Neuronal stem cell (in vitro differentiated cells): ENCODE measurements around the gene BEND5.

Experiments used
- DNase-seq: peaks from one replicate; pipeline ENCODE4 v3.0.0-alpha.2; 2013; ENCODE audit warnings: low spot score
- H2AFZ ChIP-seq: one replicate; pipeline ENCODE4 v1.6.1; 2013; ENCODE audit warnings: mild to moderate bottlenecking, low read length, inconsistent platforms
- H2AK5ac ChIP-seq: 2 replicates; pipeline ENCODE4 v1.6.1; 2013; ENCODE audit warnings: low read depth, mild to moderate bottlenecking, inconsistent platforms, low read length, moderate library complexity, mixed read lengths
- H2BK120ac ChIP-seq: 2 replicates; pipeline ENCODE4 v1.6.1; 2013; ENCODE audit warnings: low read depth, mild to moderate bottlenecking, inconsistent platforms, low read length, moderate library complexity, mixed read lengths
- H2BK12ac ChIP-seq: one replicate; pipeline ENCODE4 v1.6.1; 2013; ENCODE audit warnings: low read length, inconsistent platforms
- H2BK15ac ChIP-seq: 2 replicates; pipeline ENCODE4 v1.6.1; 2013; ENCODE audit warnings: mild to moderate bottlenecking, low read length, inconsistent platforms, mixed read lengths
- H2BK5ac ChIP-seq: one replicate; pipeline ENCODE4 v1.6.1; 2013; ENCODE audit warnings: inconsistent platforms, mild to moderate bottlenecking, low read length, moderate library complexity
- H3K14ac ChIP-seq: one replicate; pipeline ENCODE4 v1.6.1; 2013; ENCODE audit warnings: low read length, inconsistent platforms
- H3K18ac ChIP-seq: 2 replicates; pipeline ENCODE4 v1.6.1; 2013; ENCODE audit warnings: low read length, inconsistent platforms
- H3K23ac ChIP-seq: 2 replicates; pipeline ENCODE4 v1.6.1; 2013; ENCODE audit warnings: low read depth, mild to moderate bottlenecking, mixed read lengths, low read length, inconsistent platforms; ENCODE audit not compliant: poor library complexity
- H3K27ac ChIP-seq: replicated peaks from 3 replicates; pipeline ENCODE4 v1.5.1; 2013; ENCODE audit warnings: low read length, inconsistent platforms
- H3K27me3 ChIP-seq, 3 experiments: 2 replicates each; pipeline ENCODE4 v1.6.1; 2013; ENCODE audit warnings: low read length in 3 of 3, mild to moderate bottlenecking in 2 of 3, inconsistent platforms in 1 of 3, low read depth in 1 of 3, mixed read lengths in 1 of 3, moderate library complexity in 1 of 3; ENCODE audit not compliant: control insufficient read depth in 3 of 3, insufficient read depth in 3 of 3
- H3K36me3 ChIP-seq, 2 donors: replicated peaks in 1 of 2; 2 replicates each; pipeline ENCODE4 v1.6.1; 2013; ENCODE audit warnings: low read length in 2 of 2; ENCODE audit not compliant: control insufficient read depth in 2 of 2, insufficient read depth in 2 of 2
- H3K4ac ChIP-seq: 2 replicates; pipeline ENCODE4 v1.6.1; 2013; ENCODE audit warnings: inconsistent platforms, mild to moderate bottlenecking, low read length, moderate library complexity
- H3K4me1 ChIP-seq, 2 donors: 1 replicate in 1 of 2; 2 replicates in 1 of 2; pipeline ENCODE4 v1.6.1; 2013; ENCODE audit warnings: low read length in 2 of 2, low read depth in 1 of 2; ENCODE audit not compliant: control insufficient read depth in 2 of 2, insufficient read depth in 1 of 2
- H3K4me2 ChIP-seq: one replicate; pipeline ENCODE4 v1.6.1; 2013; ENCODE audit warnings: mild to moderate bottlenecking, low read length, inconsistent platforms; ENCODE audit not compliant: insufficient read depth, poor library complexity, severe bottlenecking
- H3K4me3 ChIP-seq, 2 donors: 2 replicates each; pipeline ENCODE4 v1.5.1; 2013; ENCODE audit warnings: low read length in 2 of 2, mild to moderate bottlenecking in 2 of 2, inconsistent platforms in 1 of 2, moderate library complexity in 1 of 2
- H3K79me1 ChIP-seq: one replicate; pipeline ENCODE4 v1.6.1; 2013; ENCODE audit warnings: low read depth, mild to moderate bottlenecking, inconsistent platforms, low read length, moderate library complexity
- H3K9ac ChIP-seq: one replicate; pipeline ENCODE4 v1.6.1; 2013; ENCODE audit warnings: mild to moderate bottlenecking, low read depth, low read length, inconsistent platforms; ENCODE audit not compliant: poor library complexity
- H3K9me3 ChIP-seq, 2 donors: replicated peaks in 1 of 2; 2 replicates each; pipeline versions ENCODE3 to v1.6.1; 2013; ENCODE audit warnings: low read length in 2 of 2, mild to moderate bottlenecking in 2 of 2, inconsistent platforms in 1 of 2, low read depth in 1 of 2, mixed read lengths in 1 of 2, moderate library complexity in 1 of 2; ENCODE audit not compliant: control insufficient read depth in 2 of 2, insufficient read depth in 1 of 2
- H4K8ac ChIP-seq: one replicate; pipeline ENCODE4 v1.6.1; 2013; ENCODE audit warnings: low read depth, mild to moderate bottlenecking, inconsistent platforms, low read length, moderate library complexity
- H4K91ac ChIP-seq: one replicate; pipeline ENCODE4 v1.6.1; 2013; ENCODE audit warnings: low read length, low read depth, mild to moderate bottlenecking, inconsistent platforms; ENCODE audit not compliant: poor library complexity
- WGBS, 2 donors: extraction: QIAGEN DNeasy Blood & Tissue Kit; methylation state at CpG; one replicate each; pipeline ENCODE4 v1.1.7; 2013; ENCODE audit warnings: missing lambda C conversion rate in 2 of 2, mixed read lengths in 1 of 2; ENCODE audit not compliant: insufficient read length in 2 of 2, insufficient replicate concordance in 1 of 2; ENCODE audit errors: extremely low coverage in 2 of 2; 5-methylcytosine and 5-hydroxymethylcytosine counted together

Gene BEND5

GRCh38 chr1:48701445-48701844 lies 75.2 kb downstream of the BEND5 start:
- H3K79me1 ChIP-seq: no peaks in the 10 kb centered on the region
- no peak overlapping the region for H2BK120ac ChIP-seq
- no peak overlapping the region for H3K18ac ChIP-seq
- no peaks in the 10 kb centered on the region for H3K9me3 ChIP-seq
- no peaks in the 10 kb centered on the region for H3K36me3 ChIP-seq
- no peak overlapping the region for H2BK5ac ChIP-seq
- no peak overlapping the region for H3K9ac ChIP-seq
- no peak overlapping the region for H2AK5ac ChIP-seq
- no peak overlapping the region for H3K4ac ChIP-seq
- H3K14ac ChIP-seq: no peak overlapping the region
- no CpG with 5 or more reads among the region's 2 CpGs for WGBS, 2 donors
- no peak for DNase-seq
- no peak overlapping the region for H2BK12ac ChIP-seq
- no peak overlapping the region for H2BK15ac ChIP-seq
- no peak overlapping the region for H4K91ac ChIP-seq
- H4K8ac ChIP-seq: no peak overlapping the region
- H3K27me3 ChIP-seq: peaks cover 0 to 11% (median 0%) of the 10 kb centered on the region in 3 experiments
- H3K4me3 ChIP-seq: no peak overlapping the region
- H3K23ac ChIP-seq: no peak overlapping the region
- H3K4me2 ChIP-seq: no peak overlapping the region
- H3K27ac ChIP-seq: no peak overlapping the region
- H2AFZ ChIP-seq: no peak overlapping the region
- H3K4me1 ChIP-seq: no peaks in the 10 kb centered on the region

- Histone ChIP-seq H2AFZ (no peak overlapping the region), H3K4ac (no peak overlapping the region), H3K4me1 (no peaks in the 10 kb centered on the region), H2BK120ac (no peak overlapping the region), H3K36me3 (no peaks in the 10 kb centered on the region), H3K14ac (no peak overlapping the region), H3K4me2 (no peak overlapping the region), H3K23ac (no peak overlapping the region), H4K91ac (no peak overlapping the region), H3K9me3 (no peaks in the 10 kb centered on the region), H2AK5ac (no peak overlapping the region), H2BK5ac (no peak overlapping the region), H2BK12ac (no peak overlapping the region), H3K27me3 (peaks cover 0 to 26% (median 0%) of the 10 kb centered on the region in 3 experiments), H3K18ac (no peak overlapping the region), H2BK15ac (no peak overlapping the region), H4K8ac (no peak overlapping the region), H3K9ac (no peak overlapping the region), H3K4me3 (no peak overlapping the region), H3K27ac (no peak overlapping the region), H3K79me1 (no peaks in the 10 kb centered on the region)
- no CpG with 5 or more reads among the region's 5 CpGs for WGBS, 2 donors
- DNase-seq: peak; percentile 73
These were observed 79.5 kb downstream of the BEND5 start for GRCh38 chr1:48697066-48697707.

GRCh38 chr1:48695161-48695560 lies 81.5 kb downstream of the BEND5 start:
- Histone ChIP-seq H3K27ac (no peak overlapping the region), H3K4me1 (no peaks in the 10 kb centered on the region)
- no CpG with 5 or more reads among the region's 2 CpGs for WGBS, 2 donors

DNA sequence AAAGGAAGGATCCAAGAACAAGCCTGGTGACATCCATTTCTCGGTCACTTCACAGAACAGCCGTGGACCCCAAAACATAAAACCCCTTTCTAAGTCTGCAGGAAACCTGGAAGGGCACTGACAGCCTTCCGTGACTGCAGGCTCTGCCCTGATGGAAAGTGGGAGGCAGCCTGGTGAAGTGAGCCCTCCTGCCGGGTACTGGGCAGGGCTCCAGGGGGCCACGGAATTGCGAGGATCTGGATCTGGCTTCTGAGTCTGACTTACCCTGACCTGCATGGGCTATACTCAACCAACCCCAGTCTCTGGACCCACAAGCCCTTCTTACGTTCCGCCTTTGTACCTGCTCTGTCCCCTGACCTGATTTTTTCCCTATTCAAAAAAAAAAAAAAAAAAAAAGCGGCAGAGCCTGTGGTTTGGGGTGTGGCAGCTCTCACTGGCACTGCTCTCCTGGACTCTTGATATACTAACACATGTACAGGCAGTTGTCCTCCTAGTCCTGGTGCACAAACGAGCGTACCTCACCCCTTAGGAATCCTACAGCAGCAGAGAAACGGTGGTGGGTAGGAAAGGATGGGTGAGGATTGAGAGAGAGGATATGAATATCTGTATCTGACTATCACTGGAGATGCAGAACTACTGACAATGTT lies 82.9 kb downstream of the BEND5 start:
- Histone ChIP-seq H3K79me1 (no peaks in the 10 kb centered on the region), H3K4ac (no peak overlapping the region), H2AFZ (no peak overlapping the region), H3K4me2 (no peak overlapping the region), H3K9ac (no peak overlapping the region), H3K9me3 (no peaks in the 10 kb centered on the region), H3K23ac (no peak overlapping the region), H2BK12ac (no peak overlapping the region), H3K27ac (no peak overlapping the region), H3K18ac (no peak overlapping the region), H3K14ac (no peak overlapping the region), H2BK15ac (no peak overlapping the region), H3K36me3 (no peaks in the 10 kb centered on the region), H4K8ac (no peak overlapping the region), H3K4me3 (no peak overlapping the region), H2AK5ac (no peak overlapping the region), H3K27me3 (peaks cover 0 to 41% (median 0%) of the 10 kb centered on the region in 3 experiments), H2BK5ac (no peak overlapping the region), H2BK120ac (no peak overlapping the region), H3K4me1 (no peaks in the 10 kb centered on the region), H4K91ac (no peak overlapping the region)
- no peak for DNase-seq
- no CpG with 5 or more reads among the region's 12 CpGs for WGBS, 2 donors

More at GRCh38 chr1:48695161-48695560, 81.5 kb downstream of the BEND5 start:
- no peak overlapping the region for H4K8ac ChIP-seq
- no peak overlapping the region for H3K4me3 ChIP-seq
- H3K79me1 ChIP-seq: no peaks in the 10 kb centered on the region
- H4K91ac ChIP-seq: no peak overlapping the region
- H3K4ac ChIP-seq: no peak overlapping the region
- H3K9ac ChIP-seq: no peak overlapping the region
- H2BK12ac ChIP-seq: no peak overlapping the region
- H3K36me3 ChIP-seq: no peaks in the 10 kb centered on the region
- H3K9me3 ChIP-seq: no peaks in the 10 kb centered on the region
- H2BK15ac ChIP-seq: no peak overlapping the region
- no peak overlapping the region for H3K4me2 ChIP-seq
- no peak overlapping the region for H3K23ac ChIP-seq
- H3K27me3 ChIP-seq: peaks cover 0 to 41% (median 0%) of the 10 kb centered on the region in 3 experiments
- no peak overlapping the region for H3K18ac ChIP-seq
- no peak overlapping the region for H2BK120ac ChIP-seq
- DNase-seq: no peak
- no peak overlapping the region for H2AFZ ChIP-seq
- no peak overlapping the region for H2BK5ac ChIP-seq
- H3K14ac ChIP-seq: no peak overlapping the region
- no peak overlapping the region for H2AK5ac ChIP-seq
